Lower lobe of right lung (tissue), 2 donors: Measurements from ENCODE around the gene MMP10. TPM values are rescaled to one million over a fixed set of nuclear protein-coding genes. Genes with fewer than 3 reads are reported as not detected.
A peak's percentile ranks its signal among the peaks of the same experiment; 100 is the strongest.

Experiments used
- ATAC-seq, 2 donors: fragments of 200-7000 bp; cut with Tn5 transposase; one replicate each; pipeline ENCODE4 v1.9.1; 2020 to 2022; ENCODE audit warnings: mild to moderate bottlenecking in 2 of 2, moderate library complexity in 2 of 2
- DNase-seq: peaks from one replicate; pipeline ENCODE4 v3.0.0-alpha.2; 2020
- H3K27ac ChIP-seq: fragments of 200-600 bp; one replicate; pipeline ENCODE4 v1.8.0; 2022
- H3K27me3 ChIP-seq: fragments of 200-600 bp; one replicate; pipeline ENCODE4 v1.8.0; 2022; ENCODE audit warnings: low read depth
- H3K36me3 ChIP-seq: fragments of 200-600 bp; one replicate; pipeline ENCODE4 v1.8.0; 2022; ENCODE audit warnings: mild to moderate bottlenecking
- H3K4me1 ChIP-seq: fragments of 200-600 bp; one replicate; pipeline ENCODE4 v1.8.0; 2022
- H3K4me3 ChIP-seq: fragments of 200-600 bp; one replicate; pipeline ENCODE4 v1.8.0; 2022; ENCODE audit warnings: mild to moderate bottlenecking
- H3K9me3 ChIP-seq: fragments of 200-600 bp; one replicate; pipeline ENCODE4 v1.8.0; 2022
- intact Hi-C: fragments of 100-400 bp; cut with DNase I; formaldehyde crosslinking; loops from one replicate; pipeline ENCODE4 v1.11.0; 2022
- total RNA-seq: library from RNA; stranded (reverse); fragmentation: NEBNext Ultra II Directional; extraction: Animal tissue kit (Norgen Biotek cat#: 25700); gene quantifications from one replicate; pipeline ENCODE4 v1.2.1, GENCODE V29; 2021
- TF ChIP-seq, protein P1 (sequence below): fragments of 200-600 bp; IDR thresholded peaks from one replicate; pipeline ENCODE4 v1.8.0; 2022; ENCODE audit warnings: antibody characterized with exemption, mild to moderate bottlenecking
- donor health status: DM: no; HTN: yes; CAD: no; lungs with severe emphysema.

MMP10 gene
- total RNA-seq, 1 donor from 2014 or later = not detected

DNA sequence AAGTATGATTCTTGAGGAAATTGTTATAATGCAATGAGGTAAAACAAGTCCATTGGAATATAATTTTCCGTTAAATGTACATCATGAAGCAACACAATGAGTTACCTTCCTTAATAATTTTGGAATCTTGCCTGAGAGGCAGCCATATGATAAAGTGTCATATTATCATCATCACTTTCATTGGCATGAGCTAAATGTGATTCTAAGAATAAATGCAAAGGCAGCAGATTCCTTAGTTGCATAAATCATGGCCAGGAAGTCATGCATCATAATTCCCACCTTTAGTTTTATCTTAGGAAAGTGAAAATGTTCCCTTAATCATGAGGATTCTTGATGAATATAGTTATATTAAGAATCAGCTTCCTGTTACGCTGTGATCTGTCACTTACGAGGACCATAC is 31.8 kb upstream of the MMP10 start:
- intact Hi-C loops = no loop called here
- ATAC-seq = no peak
- Histone ChIP-seq H3K27ac (no peak overlapping the region), H3K9me3 (no peaks in the 10 kb centered on the region), H3K27me3 (no peaks in the 10 kb centered on the region), H3K4me1 (no peaks in the 10 kb centered on the region), H3K36me3 (no peaks in the 10 kb centered on the region), H3K4me3 (no peak overlapping the region)
- no peak for DNase-seq
- TF ChIP-seq, protein P1, sequence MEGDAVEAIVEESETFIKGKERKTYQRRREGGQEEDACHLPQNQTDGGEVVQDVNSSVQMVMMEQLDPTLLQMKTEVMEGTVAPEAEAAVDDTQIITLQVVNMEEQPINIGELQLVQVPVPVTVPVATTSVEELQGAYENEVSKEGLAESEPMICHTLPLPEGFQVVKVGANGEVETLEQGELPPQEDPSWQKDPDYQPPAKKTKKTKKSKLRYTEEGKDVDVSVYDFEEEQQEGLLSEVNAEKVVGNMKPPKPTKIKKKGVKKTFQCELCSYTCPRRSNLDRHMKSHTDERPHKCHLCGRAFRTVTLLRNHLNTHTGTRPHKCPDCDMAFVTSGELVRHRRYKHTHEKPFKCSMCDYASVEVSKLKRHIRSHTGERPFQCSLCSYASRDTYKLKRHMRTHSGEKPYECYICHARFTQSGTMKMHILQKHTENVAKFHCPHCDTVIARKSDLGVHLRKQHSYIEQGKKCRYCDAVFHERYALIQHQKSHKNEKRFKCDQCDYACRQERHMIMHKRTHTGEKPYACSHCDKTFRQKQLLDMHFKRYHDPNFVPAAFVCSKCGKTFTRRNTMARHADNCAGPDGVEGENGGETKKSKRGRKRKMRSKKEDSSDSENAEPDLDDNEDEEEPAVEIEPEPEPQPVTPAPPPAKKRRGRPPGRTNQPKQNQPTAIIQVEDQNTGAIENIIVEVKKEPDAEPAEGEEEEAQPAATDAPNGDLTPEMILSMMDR = no peak

DNA sequence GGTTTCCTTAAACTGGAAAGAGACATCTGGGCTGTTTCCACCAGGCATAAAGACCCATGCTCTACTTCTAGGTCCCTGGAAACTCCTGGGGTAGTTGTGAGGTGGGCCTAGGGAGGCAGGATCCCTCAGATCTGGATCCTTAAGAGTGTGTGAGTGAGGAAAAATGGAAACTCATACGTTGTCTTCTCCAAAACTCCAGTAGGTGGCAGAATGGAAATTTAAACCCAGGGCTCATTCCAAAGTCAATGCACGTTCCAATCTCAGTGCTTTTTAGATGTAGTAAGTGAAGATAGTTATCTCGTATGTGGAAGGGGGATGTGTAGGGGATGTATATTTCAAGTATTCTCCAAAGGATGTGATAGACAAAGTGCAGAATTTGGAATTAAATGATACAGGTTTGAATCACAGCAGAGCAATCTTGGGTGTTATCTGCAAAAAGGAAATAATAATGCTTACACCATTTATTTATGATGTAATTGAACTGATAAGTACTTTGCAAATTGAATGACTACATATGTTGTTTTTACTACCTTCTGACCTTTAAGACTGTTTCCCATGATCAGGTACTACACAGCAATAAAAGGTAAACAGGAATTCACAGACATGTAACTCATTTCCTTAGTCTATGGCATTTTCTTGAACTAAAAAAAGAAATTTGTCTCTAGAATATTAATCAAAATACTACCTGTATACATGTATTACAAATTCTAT is 30.7 kb upstream of the MMP10 start:
- H3K27me3 ChIP-seq = no peaks in the 10 kb centered on the region
- H3K27ac ChIP-seq = no peak overlapping the region
- H3K4me3 ChIP-seq = no peak overlapping the region
- ATAC-seq = peak in 1 of 2 donors; percentile 42
- no peaks in the 10 kb centered on the region for H3K4me1 ChIP-seq
- no peak for DNase-seq
- no peaks in the 10 kb centered on the region for H3K9me3 ChIP-seq
- TF ChIP-seq, protein P1 = no peak
- no peaks in the 10 kb centered on the region for H3K36me3 ChIP-seq
- intact Hi-C loops = no loop called here

DNA sequence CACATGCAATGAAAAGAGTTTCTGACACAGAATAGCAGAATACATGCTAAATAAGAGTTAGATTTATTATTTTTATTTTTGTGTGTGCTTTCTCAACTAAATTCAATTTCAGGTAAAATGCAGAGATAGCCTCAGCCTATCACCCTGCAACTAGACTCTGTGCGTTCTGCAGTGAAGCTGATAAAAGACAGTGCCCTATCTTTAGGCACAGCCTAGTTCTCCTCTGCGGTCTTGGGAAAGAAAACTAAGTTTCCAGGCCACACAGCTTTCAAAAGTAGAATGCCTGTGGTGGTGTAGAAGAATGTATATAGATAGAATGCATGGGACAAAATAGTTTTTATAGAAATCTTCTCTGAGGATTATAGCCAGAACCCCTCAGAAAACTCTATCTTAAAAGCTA is 29.5 kb upstream of the MMP10 start:
- DNase-seq = no peak
- TF ChIP-seq, protein P1 = no peak
- ATAC-seq = no peak
- Histone ChIP-seq H3K27ac (no peak overlapping the region), H3K27me3 (no peaks in the 10 kb centered on the region), H3K4me1 (no peaks in the 10 kb centered on the region), H3K4me3 (no peak overlapping the region), H3K9me3 (no peaks in the 10 kb centered on the region), H3K36me3 (no peaks in the 10 kb centered on the region)
- intact Hi-C loops = no loop called here

DNA sequence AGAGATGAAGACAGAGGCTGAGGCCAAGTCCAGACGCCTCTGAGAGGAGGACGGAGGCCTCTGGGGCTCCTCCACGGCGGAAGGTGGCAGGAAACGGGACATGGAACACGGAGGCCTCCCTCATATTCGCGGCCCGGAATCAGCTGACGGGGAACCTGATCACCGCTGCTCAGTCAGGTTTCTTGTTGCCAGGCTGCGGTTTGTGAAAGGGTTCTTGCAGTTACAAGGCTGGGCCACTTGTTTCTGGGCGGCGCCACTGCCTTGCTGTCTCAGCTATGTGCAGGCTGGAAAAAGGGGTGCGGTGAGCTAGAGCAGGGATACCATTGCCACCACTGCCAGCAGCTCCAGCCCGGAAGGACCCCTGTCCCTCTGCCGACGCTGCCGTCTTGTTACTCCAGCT is 27.5 kb upstream of the MMP10 start:
- intact Hi-C loops = no loop called here
- Histone ChIP-seq H3K4me3 (no peak overlapping the region), H3K27me3 (no peaks in the 10 kb centered on the region), H3K27ac (no peak overlapping the region), H3K36me3 (no peaks in the 10 kb centered on the region), H3K9me3 (no peaks in the 10 kb centered on the region), H3K4me1 (no peaks in the 10 kb centered on the region)
- DNase-seq (peak; percentile 50), ATAC-seq (peak; percentile 45 to 63)
- TF ChIP-seq, protein P1 = no peak

DNA sequence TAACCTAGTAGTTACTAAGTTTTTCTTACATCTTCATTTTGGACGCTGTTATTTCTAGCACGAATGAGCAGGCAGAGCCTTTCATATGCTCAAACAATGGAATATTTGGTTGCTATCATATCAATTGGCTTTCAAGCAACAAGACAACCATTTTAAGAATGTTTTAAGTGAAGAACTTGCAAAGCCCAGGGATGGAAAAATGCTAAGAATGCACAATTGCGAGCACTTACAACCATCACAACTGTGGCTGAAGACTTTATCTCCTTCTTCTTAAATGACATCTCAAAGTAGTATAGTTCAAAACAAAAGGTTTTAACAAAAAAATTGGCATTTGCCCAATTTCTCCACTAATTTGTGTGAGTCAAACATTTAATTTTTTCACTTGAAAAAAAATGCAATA is 25.9 kb upstream of the MMP10 start:
- TF ChIP-seq, protein P1 = no peak
- Histone ChIP-seq H3K4me3 (no peak overlapping the region), H3K36me3 (no peaks in the 10 kb centered on the region), H3K9me3 (no peaks in the 10 kb centered on the region), H3K27ac (no peak overlapping the region), H3K4me1 (peaks cover 6% of the 10 kb centered on the region), H3K27me3 (no peaks in the 10 kb centered on the region)
- intact Hi-C loops = no loop called here
- DNase-seq (no peak), ATAC-seq (no peak)
